SIG-M5 treated with dmso at 0.1 percent for 504 hours (cell line): ENCODE measurements around the gene EHF.
A peak's percentile ranks its signal among the peaks of the same experiment; 100 is the strongest.

Experiments
- DNase-seq: peaks from one replicate; lab custom pipeline; 2025; ENCODE audit not compliant: unreplicated experiment; lab: John Stamatoyannopoulos, UW

Gene EHF

GRCh38 chr11:34601609-34602008 is 19.3 kb upstream of the EHF start:
- no peak for DNase-seq

- DNase-seq: no peak
Observed at GRCh38 chr11:34602245-34602644, 18.6 kb upstream of the EHF start.

GRCh38 chr11:34603129-34604001 is 17.5 kb upstream of the EHF start:
- DNase-seq: no peak

GRCh38 chr11:34604145-34604544 is 16.7 kb upstream of the EHF start:
- no peak for DNase-seq

- no peak for DNase-seq
Observed at GRCh38 chr11:34604911-34605310, 16.0 kb upstream of the EHF start.

GRCh38 chr11:34605481-34606325 is 15.2 kb upstream of the EHF start:
- DNase-seq: peak; percentile 5

- no peak for DNase-seq
Observed at GRCh38 chr11:34606326-34607120, 14.4 kb upstream of the EHF start.

- no peak for DNase-seq
Observed at GRCh38 chr11:34609187-34609751, 11.6 kb upstream of the EHF start.

GRCh38 chr11:34609850-34610249 is 11.0 kb upstream of the EHF start:
- no peak for DNase-seq

- no peak for DNase-seq
Observed at GRCh38 chr11:34610324-34611041, 10.4 kb upstream of the EHF start.

GRCh38 chr11:34613015-34613414 is 7.9 kb upstream of the EHF start:
- no peak for DNase-seq

- peak; percentile 83 for DNase-seq
Observed at GRCh38 chr11:34613552-34614056, 7.3 kb upstream of the EHF start.

- peak; percentile 79 for DNase-seq
Observed at GRCh38 chr11:34614344-34615104, 6.4 kb upstream of the EHF start.

- no peak for DNase-seq
Observed at GRCh38 chr11:34616086-34616485, 4.8 kb upstream of the EHF start.

- no peak for DNase-seq
Observed at GRCh38 chr11:34616830-34617504, 3.9 kb upstream of the EHF start.

GRCh38 chr11:34618406-34618805 is 2.5 kb upstream of the EHF start:
- no peak for DNase-seq

GRCh38 chr11:34619062-34619516 is 1.8 kb upstream of the EHF start:
- no peak for DNase-seq

GRCh38 chr11:34620202-34620601 is 691 bp upstream of the EHF start:
- DNase-seq: no peak

GRCh38 chr11:34621876-34622275 is 983 bp downstream of the EHF start:
- DNase-seq: no peak
